ENCODE results near the gene CKMT2. TPM values are rescaled to one million over a fixed set of nuclear protein-coding genes. Genes with fewer than 3 reads are reported as not detected.

The CKMT2 gene
- total RNA-seq, 1 donor from 2014 or later: not detected

DNA sequence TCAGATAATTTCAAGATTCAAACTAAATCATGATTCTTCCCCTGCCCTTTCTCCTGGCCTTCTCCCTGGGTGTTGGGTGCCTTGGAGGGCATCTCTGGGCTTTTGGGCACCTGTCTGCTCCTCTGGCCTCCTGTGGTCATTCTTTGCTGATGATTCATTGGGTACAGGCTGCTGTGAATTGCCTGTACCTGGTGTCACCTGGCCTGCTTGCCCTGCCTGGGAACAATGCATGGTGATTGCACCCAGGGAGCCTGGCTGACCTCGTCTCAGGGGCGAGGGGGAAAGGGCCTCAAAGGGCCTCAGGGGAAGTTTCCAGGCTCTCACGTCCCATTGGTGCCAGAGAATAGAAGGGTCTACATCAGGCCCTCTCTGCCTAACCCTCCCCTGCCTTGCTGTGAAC, 20.1 kb upstream of the CKMT2 start:
- ChIA-PET CTCF (no interaction called here), POLR2A (no interaction called here)
- DNase-seq (no peak), ATAC-seq (ENCODE audit: low read depth) (no peak)
- H3K27ac Mint-ChIP-seq: no peak overlapping the region
- no peak overlapping the region for H3K4me3 Mint-ChIP-seq
- no peaks in the 10 kb centered on the region for H3K36me3 Mint-ChIP-seq (ENCODE audit: low read depth)
- intact Hi-C loops (cut with micrococcal nuclease): loop anchor here (5.0 kb wide), 1 partner anchor 89 kb away; the partner anchor contains the start of gene ZCCHC9
- no peaks in the 10 kb centered on the region for H3K9me3 Mint-ChIP-seq
- peaks cover 3% of the 10 kb centered on the region for H3K27me3 Mint-ChIP-seq
- TF ChIP-seq, protein P1, sequence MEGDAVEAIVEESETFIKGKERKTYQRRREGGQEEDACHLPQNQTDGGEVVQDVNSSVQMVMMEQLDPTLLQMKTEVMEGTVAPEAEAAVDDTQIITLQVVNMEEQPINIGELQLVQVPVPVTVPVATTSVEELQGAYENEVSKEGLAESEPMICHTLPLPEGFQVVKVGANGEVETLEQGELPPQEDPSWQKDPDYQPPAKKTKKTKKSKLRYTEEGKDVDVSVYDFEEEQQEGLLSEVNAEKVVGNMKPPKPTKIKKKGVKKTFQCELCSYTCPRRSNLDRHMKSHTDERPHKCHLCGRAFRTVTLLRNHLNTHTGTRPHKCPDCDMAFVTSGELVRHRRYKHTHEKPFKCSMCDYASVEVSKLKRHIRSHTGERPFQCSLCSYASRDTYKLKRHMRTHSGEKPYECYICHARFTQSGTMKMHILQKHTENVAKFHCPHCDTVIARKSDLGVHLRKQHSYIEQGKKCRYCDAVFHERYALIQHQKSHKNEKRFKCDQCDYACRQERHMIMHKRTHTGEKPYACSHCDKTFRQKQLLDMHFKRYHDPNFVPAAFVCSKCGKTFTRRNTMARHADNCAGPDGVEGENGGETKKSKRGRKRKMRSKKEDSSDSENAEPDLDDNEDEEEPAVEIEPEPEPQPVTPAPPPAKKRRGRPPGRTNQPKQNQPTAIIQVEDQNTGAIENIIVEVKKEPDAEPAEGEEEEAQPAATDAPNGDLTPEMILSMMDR (IDR thresholded peaks at IDR 0.05): no peak
- peaks cover 13% of the 10 kb centered on the region for H3K4me1 Mint-ChIP-seq

GRCh38 chr5:81214848-81215247, 18.3 kb upstream of the CKMT2 start:
- CTCF ChIA-PET: no interaction called here
- intact Hi-C loops (cut with micrococcal nuclease): loop anchor here (5.0 kb wide), 1 partner anchor 87 kb away; the partner anchor contains the start of gene ZCCHC9
- ATAC-seq (ENCODE audit: low read depth): no peak
- Mint-ChIP-seq H3K4me1 (peaks cover 13% of the 10 kb centered on the region), H3K27me3 (no peaks in the 10 kb centered on the region), H3K27ac (no peak overlapping the region), H3K9me3 (no peaks in the 10 kb centered on the region), H3K36me3 (ENCODE audit: low read depth) (no peaks in the 10 kb centered on the region), H3K4me3 (no peak overlapping the region)
- TF ChIP-seq, protein P1 (IDR thresholded peaks at IDR 0.05): no peak
- POLR2A ChIA-PET: no interaction called here
- DNase-seq: no peak

GRCh38 chr5:81216152-81216551, 17.0 kb upstream of the CKMT2 start:
- ATAC-seq (ENCODE audit: low read depth) (no peak), DNase-seq (no peak)
- H3K9me3 Mint-ChIP-seq: no peaks in the 10 kb centered on the region
- H3K4me1 Mint-ChIP-seq: peaks cover 13% of the 10 kb centered on the region
- POLR2A ChIA-PET: no interaction called here
- intact Hi-C loops (cut with micrococcal nuclease): no loop called here
- TF ChIP-seq, protein P1 (IDR thresholded peaks at IDR 0.05): no peak
- peaks cover 2% of the 10 kb centered on the region for H3K27me3 Mint-ChIP-seq
- H3K4me3 Mint-ChIP-seq: no peak overlapping the region
- CTCF ChIA-PET: no interaction called here
- H3K27ac Mint-ChIP-seq: no peak overlapping the region
- H3K36me3 Mint-ChIP-seq (ENCODE audit: low read depth): no peaks in the 10 kb centered on the region

DNA sequence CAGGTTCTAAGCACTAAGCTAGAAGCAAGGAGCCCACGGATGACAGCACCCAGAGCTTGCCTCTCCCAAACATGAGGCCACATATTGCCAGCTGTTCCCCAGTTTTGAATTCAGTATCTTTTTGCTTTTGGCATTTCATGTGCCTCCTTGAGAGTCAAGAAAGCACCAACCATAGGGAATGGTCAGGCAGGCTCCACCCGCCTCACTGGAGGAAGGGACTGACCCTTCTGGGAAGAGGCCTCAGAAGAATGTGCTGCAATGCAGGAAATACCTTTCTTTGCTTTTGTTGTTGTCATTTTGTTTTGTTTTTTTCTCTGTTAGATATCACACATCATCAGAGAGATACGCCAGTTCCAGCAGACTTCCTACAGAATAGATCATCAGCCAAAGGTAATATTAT, 13.7 kb upstream of the CKMT2 start:
- no peaks in the 10 kb centered on the region for H3K4me1 Mint-ChIP-seq
- H3K27me3 Mint-ChIP-seq: peaks cover 2% of the 10 kb centered on the region
- CTCF ChIA-PET: no interaction called here
- H3K4me3 Mint-ChIP-seq: no peak overlapping the region
- H3K9me3 Mint-ChIP-seq: no peaks in the 10 kb centered on the region
- ATAC-seq (ENCODE audit: low read depth): no peak
- no peak overlapping the region for H3K27ac Mint-ChIP-seq
- intact Hi-C loops (cut with micrococcal nuclease): no loop called here
- TF ChIP-seq, protein P1 (IDR thresholded peaks at IDR 0.05): no peak
- DNase-seq: no peak
- POLR2A ChIA-PET: no interaction called here
- no peaks in the 10 kb centered on the region for H3K36me3 Mint-ChIP-seq (ENCODE audit: low read depth)

DNA sequence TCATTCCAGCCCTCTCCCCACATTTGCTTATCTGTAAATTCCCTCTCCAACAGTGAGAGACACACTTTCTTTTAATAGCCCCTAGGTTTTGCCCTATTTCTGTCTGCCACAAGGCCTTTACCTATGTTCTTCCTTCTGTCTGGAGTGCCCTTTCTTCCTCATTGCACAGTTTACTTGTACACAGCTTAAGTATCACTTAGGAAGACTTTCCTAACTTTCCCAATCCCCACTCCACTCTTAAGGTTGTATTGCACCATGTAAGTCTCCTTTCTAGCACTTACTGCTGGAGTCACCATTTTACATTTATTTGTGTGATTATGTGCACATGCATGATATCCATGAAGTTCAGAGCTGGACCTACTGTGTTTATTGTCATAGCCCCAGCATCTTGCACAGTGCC, 10.8 kb upstream of the CKMT2 start:
- TF ChIP-seq, protein P1 (IDR thresholded peaks at IDR 0.05): no peak
- no peak for ATAC-seq (ENCODE audit: low read depth)
- Mint-ChIP-seq H3K4me3 (no peak overlapping the region), H3K27ac (no peak overlapping the region), H3K27me3 (peaks cover 2% of the 10 kb centered on the region), H3K4me1 (peaks cover 1% of the 10 kb centered on the region), H3K9me3 (no peaks in the 10 kb centered on the region), H3K36me3 (ENCODE audit: low read depth) (no peaks in the 10 kb centered on the region)
- POLR2A ChIA-PET: no interaction called here
- intact Hi-C loops (cut with micrococcal nuclease): no loop called here
- CTCF ChIA-PET: no interaction called here
- no peak for DNase-seq

All from activated B cell treated with CpG ODN at 0.5 μM for 24 hours (primary cell).